Mesendoderm (in vitro differentiated cells): Measurements from ENCODE around the gene KCNRG. TPM values are rescaled to one million over a fixed set of nuclear protein-coding genes. Genes with fewer than 3 reads are reported as not detected.

Experiments
- DNase-seq: peaks from one replicate; pipeline ENCODE4 v3.0.0; 2013
- H2AK5ac ChIP-seq: 2 replicates; pipeline ENCODE4 v1.6.1; 2013; ENCODE audit warnings: low read length, inconsistent platforms
- H2BK120ac ChIP-seq: 2 replicates; pipeline ENCODE4 v1.6.1; 2013; ENCODE audit warnings: low read depth, mild to moderate bottlenecking, low read length, moderate library complexity, mixed read lengths
- H2BK15ac ChIP-seq: replicated peaks from 2 replicates; pipeline ENCODE4 v1.6.1; 2013; ENCODE audit warnings: low read depth, mild to moderate bottlenecking, moderate library complexity
- H2BK5ac ChIP-seq: 2 replicates; pipeline ENCODE4 v1.6.1; 2013; ENCODE audit warnings: low read length, inconsistent platforms
- H3K18ac ChIP-seq: 2 replicates; pipeline ENCODE4 v1.6.1; 2013; ENCODE audit warnings: mild to moderate bottlenecking, low read length, mixed read lengths
- H3K23ac ChIP-seq: one replicate; pipeline ENCODE4 v1.6.1; 2013; ENCODE audit warnings: low read length
- H3K27ac ChIP-seq: 2 replicates; pipeline ENCODE4 v1.5.1; 2013; ENCODE audit warnings: low read depth, mild to moderate bottlenecking, inconsistent platforms, low read length, moderate library complexity
- H3K27me3 ChIP-seq: 2 replicates; pipeline ENCODE4 v1.6.1; 2013; ENCODE audit warnings: low read length, control low read depth, mild to moderate bottlenecking, inconsistent platforms; ENCODE audit not compliant: insufficient read depth, poor library complexity
- H3K36me3 ChIP-seq: 2 replicates; pipeline ENCODE4 v1.6.1; 2013; ENCODE audit warnings: low read length, inconsistent platforms; ENCODE audit not compliant: control insufficient read depth, insufficient read depth
- H3K4ac ChIP-seq: one replicate; pipeline ENCODE4 v1.6.1; 2013; ENCODE audit warnings: low read depth, mild to moderate bottlenecking, low read length, moderate library complexity
- H3K4me1 ChIP-seq: 2 replicates; pipeline ENCODE4 v1.6.1; 2013; ENCODE audit warnings: low read depth, low read length, inconsistent platforms; ENCODE audit not compliant: control insufficient read depth
- H3K4me2 ChIP-seq: 2 replicates; pipeline ENCODE4 v1.6.1; 2013; ENCODE audit warnings: low read length
- H3K4me3 ChIP-seq: 2 replicates; pipeline ENCODE4 v1.5.1; 2013; ENCODE audit warnings: mild to moderate bottlenecking, low read length
- H3K56ac ChIP-seq: one replicate; pipeline ENCODE4 v1.6.1; 2013; ENCODE audit warnings: low read length
- H3K79me1 ChIP-seq: 2 replicates; pipeline ENCODE4 v1.6.1; 2013; ENCODE audit warnings: low read length, inconsistent platforms
- H3K79me2 ChIP-seq: 2 replicates; pipeline ENCODE4 v1.6.1; 2013; ENCODE audit warnings: mild to moderate bottlenecking, low read length; ENCODE audit not compliant: control insufficient read depth, insufficient read depth
- H3K9ac ChIP-seq: 2 replicates; pipeline ENCODE4 v1.6.1; 2013; ENCODE audit warnings: low read length, inconsistent platforms
- H4K5ac ChIP-seq: one replicate; pipeline ENCODE4 v1.6.1; 2013; ENCODE audit warnings: low read length
- H4K8ac ChIP-seq: one replicate; pipeline ENCODE4 v1.6.1; 2013; ENCODE audit warnings: low read depth, mild to moderate bottlenecking, control low read depth, low read length, moderate library complexity
- WGBS: extraction: QIAGEN DNeasy Blood & Tissue Kit; methylation state at CpG from one replicate; pipeline ENCODE4 v1.1.7; 2013; ENCODE audit warnings: low lambda C conversion rate, missing lambda C conversion rate; ENCODE audit not compliant: insufficient coverage; ENCODE audit errors: extremely low coverage; 5-methylcytosine and 5-hydroxymethylcytosine counted together
- polyA plus RNA-seq, 2 experiments: library from polyadenylated mRNA; stranded (reverse); fragments of 200-250 nt; gene quantifications; one replicate each; pipeline ENCODE4 v1.2.3, GENCODE V29; 2013

Gene KCNRG, protein sequence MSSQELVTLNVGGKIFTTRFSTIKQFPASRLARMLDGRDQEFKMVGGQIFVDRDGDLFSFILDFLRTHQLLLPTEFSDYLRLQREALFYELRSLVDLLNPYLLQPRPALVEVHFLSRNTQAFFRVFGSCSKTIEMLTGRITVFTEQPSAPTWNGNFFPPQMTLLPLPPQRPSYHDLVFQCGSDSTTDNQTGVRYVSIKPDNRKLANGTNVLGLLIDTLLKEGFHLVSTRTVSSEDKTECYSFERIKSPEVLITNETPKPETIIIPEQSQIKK
- 1.2 TPM for polyA plus RNA-seq (2013, experiment 1 of 2)
- polyA plus RNA-seq (2013, experiment 2 of 2): 1.0 TPM

DNA sequence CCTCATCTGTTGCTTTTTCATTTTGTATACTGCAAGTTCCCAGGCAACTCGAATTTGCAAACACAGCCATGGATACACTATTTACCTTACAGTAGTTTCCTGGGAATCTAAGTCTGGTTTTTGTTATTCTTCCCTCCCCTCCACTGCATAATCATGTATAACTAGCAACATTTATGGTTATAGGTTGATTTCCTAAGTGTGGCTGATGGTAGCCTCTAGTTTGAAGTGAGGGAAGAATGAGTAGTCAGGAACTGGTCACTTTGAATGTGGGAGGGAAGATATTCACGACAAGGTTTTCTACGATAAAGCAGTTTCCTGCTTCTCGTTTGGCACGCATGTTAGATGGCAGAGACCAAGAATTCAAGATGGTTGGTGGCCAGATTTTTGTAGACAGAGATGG is at the start of gene KCNRG:
KCNRG (plus strand) TSS at position 187 of the 400 bp plus-strand sequence; CDS start at position 237, 50 bp downstream.
- DNase-seq: no peak

DNA sequence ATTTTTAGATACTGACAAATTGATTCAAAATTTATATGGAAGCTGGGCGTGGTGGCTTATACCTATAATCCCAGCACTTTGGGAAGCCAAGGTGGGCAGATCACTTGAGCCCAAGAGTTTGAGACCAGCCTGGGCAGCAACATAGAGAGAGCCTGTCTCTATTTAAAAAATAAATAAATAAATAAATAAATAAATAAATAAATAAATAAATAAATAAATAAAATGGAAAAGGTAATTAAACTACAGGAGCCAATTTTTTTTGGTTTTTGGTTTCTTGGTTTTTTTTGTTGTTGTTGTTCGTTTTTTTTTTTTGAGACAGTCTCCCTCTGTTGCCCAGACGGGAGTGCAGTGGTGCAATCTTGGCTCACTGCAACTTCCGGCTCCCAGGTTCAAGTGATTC is 47.8 kb upstream of the KCNRG start:
- no peak overlapping the region for H3K56ac ChIP-seq
- no peak overlapping the region for H3K4me3 ChIP-seq
- H3K4ac ChIP-seq: no peak overlapping the region
- WGBS: no CpG with 5 or more reads among the region's 4 CpGs
- H3K27me3 ChIP-seq: no peaks in the 10 kb centered on the region
- no peaks in the 10 kb centered on the region for H3K4me1 ChIP-seq
- H4K5ac ChIP-seq: no peak overlapping the region
- no peak overlapping the region for H3K27ac ChIP-seq
- no peak overlapping the region for H3K23ac ChIP-seq
- no peak overlapping the region for H4K8ac ChIP-seq
- no peak overlapping the region for H2BK15ac ChIP-seq
- H3K79me2 ChIP-seq: no peaks in the 10 kb centered on the region
- no peaks in the 10 kb centered on the region for H3K79me1 ChIP-seq
- H3K36me3 ChIP-seq: no peaks in the 10 kb centered on the region
- no peak overlapping the region for H2AK5ac ChIP-seq
- H3K4me2 ChIP-seq: no peak overlapping the region
- H3K18ac ChIP-seq: no peak overlapping the region
- no peak for DNase-seq
- H2BK120ac ChIP-seq: no peak overlapping the region
- H2BK5ac ChIP-seq: no peak overlapping the region
- no peak overlapping the region for H3K9ac ChIP-seq

More for the DNA sequence above, at the start of gene KCNRG:
- no peak within 1 kb of the TSS for H3K18ac ChIP-seq
- H3K4me3 ChIP-seq: no peak within 1 kb of the TSS
- no peak within 1 kb of the TSS for H3K56ac ChIP-seq
- H2BK5ac ChIP-seq: no peak within 1 kb of the TSS
- H3K79me1 ChIP-seq: peaks cover 6% of the 10 kb centered on the region
- no CpG with 5 or more reads among the region's 5 CpGs for WGBS
- H3K79me2 ChIP-seq: peaks cover 1% of the 10 kb centered on the region
- no peak within 1 kb of the TSS for H3K4ac ChIP-seq
- no peak within 1 kb of the TSS for H3K9ac ChIP-seq
- peaks cover 5% of the 10 kb centered on the region for H3K36me3 ChIP-seq
- no peaks in the 10 kb centered on the region for H3K27me3 ChIP-seq
- H2BK120ac ChIP-seq: no peak within 1 kb of the TSS
- H2AK5ac ChIP-seq: no peak within 1 kb of the TSS
- no peak within 1 kb of the TSS for H4K8ac ChIP-seq
- no peak within 1 kb of the TSS for H3K27ac ChIP-seq
- no peak within 1 kb of the TSS for H3K23ac ChIP-seq
- H3K4me2 ChIP-seq: no peak within 1 kb of the TSS
- H3K4me1 ChIP-seq: peaks cover 5% of the 10 kb centered on the region
- no peak within 1 kb of the TSS for H2BK15ac ChIP-seq
- no peak within 1 kb of the TSS for H4K5ac ChIP-seq

DNA sequence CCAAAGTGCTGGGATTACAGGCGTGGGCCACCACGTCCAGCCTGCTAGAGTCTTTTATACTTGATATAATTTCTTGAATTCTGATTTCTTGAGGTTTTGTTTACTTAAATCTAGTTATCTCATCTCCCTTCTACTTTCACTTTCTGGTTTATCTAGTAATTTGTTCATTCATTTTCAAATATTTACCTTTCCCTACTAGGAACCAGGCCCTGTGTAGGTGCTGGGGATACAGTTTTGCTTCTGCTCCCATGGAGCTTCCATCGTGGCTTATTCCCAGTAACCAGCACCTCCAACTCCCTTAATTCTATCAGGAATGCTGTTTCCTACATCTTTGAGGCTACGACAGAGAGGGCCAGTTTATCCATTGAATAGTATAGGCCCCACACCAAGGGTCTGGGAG is 42.5 kb upstream of the KCNRG start:
- Histone ChIP-seq H3K18ac (no peak overlapping the region), H3K23ac (no peak overlapping the region), H3K4me1 (no peaks in the 10 kb centered on the region), H3K4me3 (no peak overlapping the region), H3K36me3 (no peaks in the 10 kb centered on the region), H3K79me1 (no peaks in the 10 kb centered on the region), H2AK5ac (no peak overlapping the region), H4K5ac (no peak overlapping the region), H3K4me2 (no peak overlapping the region), H2BK5ac (no peak overlapping the region), H4K8ac (no peak overlapping the region), H3K9ac (no peak overlapping the region), H3K79me2 (no peaks in the 10 kb centered on the region), H3K27me3 (no peaks in the 10 kb centered on the region), H3K27ac (no peak overlapping the region), H2BK120ac (no peak overlapping the region), H3K4ac (no peak overlapping the region), H3K56ac (no peak overlapping the region), H2BK15ac (no peak overlapping the region)
- no peak for DNase-seq
- WGBS: no CpG with 5 or more reads among the region's 4 CpGs

DNA sequence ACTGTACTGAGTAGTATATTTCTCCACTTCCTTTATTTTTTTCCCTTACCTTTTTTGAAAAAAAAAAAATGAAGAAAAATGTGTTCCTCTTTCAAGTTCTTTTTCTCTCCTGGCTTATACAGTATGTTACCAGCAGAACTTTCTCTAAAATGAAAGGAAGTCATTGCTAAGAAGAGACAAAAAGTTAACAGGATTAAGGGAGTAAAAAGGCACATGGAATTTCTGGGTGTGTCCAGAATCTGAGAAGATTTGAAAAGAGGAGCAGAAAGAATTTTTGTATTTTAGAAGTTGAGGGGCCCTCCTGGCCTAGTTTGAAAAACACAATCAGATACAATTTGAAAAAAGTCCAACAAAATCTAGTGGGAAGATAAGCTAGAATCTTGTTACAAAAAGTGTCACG is 39.4 kb upstream of the KCNRG start:
- Histone ChIP-seq H3K79me1 (no peaks in the 10 kb centered on the region), H2BK15ac (no peak overlapping the region), H3K79me2 (no peaks in the 10 kb centered on the region), H3K4me3 (no peak overlapping the region), H4K8ac (no peak overlapping the region), H3K36me3 (no peaks in the 10 kb centered on the region), H3K27ac (no peak overlapping the region), H2AK5ac (no peak overlapping the region), H3K18ac (no peak overlapping the region), H3K4me2 (no peak overlapping the region), H3K23ac (no peak overlapping the region), H3K9ac (no peak overlapping the region), H4K5ac (no peak overlapping the region), H3K27me3 (no peaks in the 10 kb centered on the region), H3K4ac (no peak overlapping the region), H2BK120ac (no peak overlapping the region), H2BK5ac (no peak overlapping the region), H3K4me1 (no peaks in the 10 kb centered on the region), H3K56ac (no peak overlapping the region)
- DNase-seq: no peak
- WGBS: no CpG with 5 or more reads among the region's 1 CpG

DNA sequence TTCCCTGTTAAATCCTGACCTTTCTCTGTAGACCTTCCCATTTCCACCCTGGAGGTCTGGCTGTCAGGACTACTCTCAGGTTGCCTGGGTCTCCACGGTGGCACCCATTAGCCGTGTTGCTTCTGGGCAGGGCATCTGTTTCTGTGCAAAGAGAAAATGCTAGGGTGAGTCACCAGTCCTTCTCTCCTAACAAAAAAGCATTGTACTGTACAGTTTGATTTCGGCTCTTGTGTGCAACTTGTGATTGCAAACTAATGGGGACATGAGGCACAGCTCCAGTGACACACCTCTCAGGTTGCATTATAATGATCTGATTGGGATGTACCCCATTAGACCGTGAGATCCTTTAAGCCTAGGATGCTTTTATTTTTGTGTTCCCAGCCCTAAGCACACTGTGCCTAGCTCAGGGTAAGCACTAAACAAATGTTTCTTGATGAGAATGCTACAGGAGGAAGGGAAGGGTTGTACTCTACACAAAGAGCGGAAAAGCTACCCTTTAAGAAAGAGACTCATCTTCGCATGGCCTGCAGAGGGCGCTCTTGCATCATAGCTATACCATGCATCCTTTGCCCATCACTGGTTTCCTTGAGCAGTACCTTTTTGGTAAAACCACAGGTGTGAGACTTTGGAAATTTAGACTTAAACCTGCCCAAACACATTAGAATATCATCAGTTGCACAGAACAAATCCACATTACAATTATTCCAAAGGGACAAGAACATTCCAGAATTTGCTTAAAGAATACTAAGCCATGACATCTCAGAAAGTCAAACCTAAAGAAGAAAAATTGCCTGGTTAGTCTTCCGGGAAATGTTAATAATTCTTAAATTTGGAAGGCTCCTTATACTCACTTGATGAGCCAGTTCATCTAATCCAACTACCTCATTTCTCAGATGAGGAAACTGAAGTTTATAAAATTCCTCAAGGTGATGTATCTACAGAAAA is 38.7 kb upstream of the KCNRG start:
- H2BK15ac ChIP-seq: no peak overlapping the region
- WGBS: no CpG with 5 or more reads among the region's 8 CpGs
- DNase-seq: peak; percentile 75

More for the DNA sequence above, 38.7 kb upstream of the KCNRG start:
- H3K79me1 ChIP-seq: no peaks in the 10 kb centered on the region
- no peaks in the 10 kb centered on the region for H3K36me3 ChIP-seq
- H2BK120ac ChIP-seq: no peak overlapping the region
- H3K27ac ChIP-seq: no peak overlapping the region
- H3K4ac ChIP-seq: no peak overlapping the region
- H3K4me1 ChIP-seq: no peaks in the 10 kb centered on the region
- H2BK5ac ChIP-seq: no peak overlapping the region
- no peak overlapping the region for H4K8ac ChIP-seq
- no peak overlapping the region for H4K5ac ChIP-seq
- no peak overlapping the region for H3K56ac ChIP-seq
- H3K18ac ChIP-seq: no peak overlapping the region
- no peak overlapping the region for H3K4me2 ChIP-seq
- H3K9ac ChIP-seq: no peak overlapping the region
- H3K23ac ChIP-seq: no peak overlapping the region
- no peaks in the 10 kb centered on the region for H3K27me3 ChIP-seq
- H3K79me2 ChIP-seq: no peaks in the 10 kb centered on the region
- no peak overlapping the region for H3K4me3 ChIP-seq
- no peak overlapping the region for H2AK5ac ChIP-seq
